Measurements from ENCODE around the gene KLHL2. TPM values are rescaled to one million over a fixed set of nuclear protein-coding genes. Genes with fewer than 3 reads are reported as not detected.
A peak's percentile ranks its signal among the peaks of the same experiment; 100 is the strongest.
"Not testable (repeated sequence)": the region's sequence is repeated elsewhere in the genome, so short reads cannot be mapped to it uniquely, and the experiment has no call there.

Gene KLHL2
- polyA plus RNA-seq, 3 donors: 6.9 to 22.6 (median 11.1) TPM

DNA sequence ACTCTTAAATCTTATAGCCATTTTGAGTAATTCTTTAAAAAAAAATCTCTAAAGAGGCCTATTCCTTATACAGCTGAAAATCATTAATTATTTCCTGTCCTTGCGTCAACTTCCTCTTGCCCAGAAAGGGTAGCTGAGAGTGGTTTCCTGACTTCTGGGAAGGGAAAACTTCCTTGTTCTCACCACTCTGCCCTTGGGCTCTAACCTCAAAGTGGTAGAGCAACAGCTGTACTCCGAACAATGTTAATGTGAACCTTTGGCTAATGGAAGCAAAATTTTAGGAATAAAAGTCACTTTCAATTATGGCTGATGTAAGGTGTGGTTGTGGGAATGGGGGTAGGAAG, 15.3 kb downstream of the KLHL2 start:
- no CpG with 5 or more reads among the region's 2 CpGs for WGBS (ENCODE audit: insufficient coverage)

DNA sequence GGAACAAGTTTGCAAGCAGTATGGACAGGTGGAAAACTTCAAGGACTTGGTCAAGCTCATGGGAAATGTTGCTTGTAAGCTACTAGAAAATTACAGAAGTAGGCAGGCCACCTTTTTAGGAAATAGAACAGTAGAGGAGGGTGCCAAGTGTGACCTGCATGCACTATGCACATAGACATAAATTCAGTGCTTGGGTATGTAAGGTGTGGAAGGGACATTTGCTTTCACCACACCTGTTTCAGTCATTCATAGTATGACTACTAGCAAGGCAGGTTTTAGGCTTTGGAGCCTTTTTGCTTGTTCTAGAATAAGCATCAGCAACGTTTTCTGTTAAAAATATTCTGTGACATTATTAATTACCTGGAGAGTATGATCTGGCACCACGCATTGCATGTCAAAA, 20.0 kb downstream of the KLHL2 start:
- H3K4me3 Mint-ChIP-seq; H3K4me3 ChIP-seq (replicated peaks in 1 of 3; ENCODE audit: low read depth in 2 of 3, low read length in 3 of 3); H3K27me3 Mint-ChIP-seq (ENCODE audit: low read depth in 3 of 3); H3K79me2 ChIP-seq (ENCODE audit: insufficient read depth, low read length); H3K9ac ChIP-seq (ENCODE audit: insufficient read depth, low read length, poor library complexity, severe bottlenecking); H3K4me2 ChIP-seq (replicated peaks; ENCODE audit: extremely low read depth, low read length, poor library complexity, severe bottlenecking); H2AFZ ChIP-seq (ENCODE audit: insufficient read depth, low read depth, low read length, poor library complexity, severe bottlenecking); DNase-seq; H4K20me1 ChIP-seq (ENCODE audit: insufficient read depth, low read length); H3K27ac ChIP-seq (ENCODE audit: low read depth in 1 of 2, low read length in 2 of 2); H3K9me3 Mint-ChIP-seq; H3K27me3 ChIP-seq (ENCODE audit: control insufficient read depth in 2 of 2, insufficient read depth in 2 of 2, low read length in 2 of 2); intact Hi-C loops (cut with micrococcal nuclease); H3K9me3 ChIP-seq (replicated peaks in 1 of 2; ENCODE audit: control insufficient read depth in 1 of 2, insufficient read depth in 1 of 2, low read length in 2 of 2); H3K27ac Mint-ChIP-seq: not testable (repeated sequence)
- Histone ChIP-seq H3K4me1 (ENCODE audit: control insufficient read depth in 1 of 2, insufficient read depth in 2 of 2, low read length in 2 of 2) (peaks cover 9 to 11% of the 10 kb centered on the region in 2 donors), H3K36me3 (replicated peaks in 1 of 2; ENCODE audit: control insufficient read depth in 1 of 2, insufficient read depth in 2 of 2, low read length in 2 of 2) (peaks cover 22 to 62% of the 10 kb centered on the region in 2 donors)
- 88% methylated on average over 1 of the region's 2 CpGs for WGBS (ENCODE audit: insufficient coverage)
- H3K4me1 Mint-ChIP-seq: peaks cover 12% of the 10 kb centered on the region
- peaks cover 49 to 64% of the 10 kb centered on the region in 2 donors for H3K36me3 Mint-ChIP-seq

More for the DNA sequence above, 15.3 kb downstream of the KLHL2 start:
- Histone ChIP-seq H2AFZ (ENCODE audit: insufficient read depth, low read depth, low read length, poor library complexity, severe bottlenecking) (no peak overlapping the region), H3K9me3 (replicated peaks in 1 of 2; ENCODE audit: control insufficient read depth in 1 of 2, insufficient read depth in 1 of 2, low read length in 2 of 2) (no peaks in the 10 kb centered on the region), H3K27me3 (ENCODE audit: control insufficient read depth in 2 of 2, insufficient read depth in 2 of 2, low read length in 2 of 2) (no peaks in the 10 kb centered on the region), H3K9ac (ENCODE audit: insufficient read depth, low read length, poor library complexity, severe bottlenecking) (no peak overlapping the region), H3K4me1 (ENCODE audit: control insufficient read depth in 1 of 2, insufficient read depth in 2 of 2, low read length in 2 of 2) (peaks cover 17 to 24% of the 10 kb centered on the region in 2 donors), H4K20me1 (ENCODE audit: insufficient read depth, low read length) (peaks cover 10% of the 10 kb centered on the region), H3K4me2 (replicated peaks; ENCODE audit: extremely low read depth, low read length, poor library complexity, severe bottlenecking) (peak overlapping the region; percentile 57), H3K36me3 (replicated peaks in 1 of 2; ENCODE audit: control insufficient read depth in 1 of 2, insufficient read depth in 2 of 2, low read length in 2 of 2) (peaks cover 6 to 39% of the 10 kb centered on the region in 2 donors), H3K79me2 (ENCODE audit: insufficient read depth, low read length) (peaks cover 16% of the 10 kb centered on the region), H3K27ac (ENCODE audit: low read depth in 1 of 2, low read length in 2 of 2) (peak overlapping the region in 1 of 2 donors; percentile 33), H3K4me3 (replicated peaks in 1 of 3; ENCODE audit: low read depth in 2 of 3, low read length in 3 of 3) (peak overlapping the region in 1 of 3 experiments; percentile 39)
- peaks cover 0 to 3% (median 0%) of the 10 kb centered on the region in 3 donors for H3K27me3 Mint-ChIP-seq (ENCODE audit: low read depth in 3 of 3)
- H3K4me3 Mint-ChIP-seq: peak overlapping the region; percentile 9 to 86
- H3K27ac Mint-ChIP-seq: peak overlapping the region; percentile 43 to 88 (median 75)
- peaks cover 44 to 48% of the 10 kb centered on the region in 2 donors for H3K36me3 Mint-ChIP-seq
- DNase-seq: peak; percentile 43 to 82 (median 76)
- intact Hi-C loops (cut with micrococcal nuclease): no loop called here
- TF ChIP-seq, protein P1, sequence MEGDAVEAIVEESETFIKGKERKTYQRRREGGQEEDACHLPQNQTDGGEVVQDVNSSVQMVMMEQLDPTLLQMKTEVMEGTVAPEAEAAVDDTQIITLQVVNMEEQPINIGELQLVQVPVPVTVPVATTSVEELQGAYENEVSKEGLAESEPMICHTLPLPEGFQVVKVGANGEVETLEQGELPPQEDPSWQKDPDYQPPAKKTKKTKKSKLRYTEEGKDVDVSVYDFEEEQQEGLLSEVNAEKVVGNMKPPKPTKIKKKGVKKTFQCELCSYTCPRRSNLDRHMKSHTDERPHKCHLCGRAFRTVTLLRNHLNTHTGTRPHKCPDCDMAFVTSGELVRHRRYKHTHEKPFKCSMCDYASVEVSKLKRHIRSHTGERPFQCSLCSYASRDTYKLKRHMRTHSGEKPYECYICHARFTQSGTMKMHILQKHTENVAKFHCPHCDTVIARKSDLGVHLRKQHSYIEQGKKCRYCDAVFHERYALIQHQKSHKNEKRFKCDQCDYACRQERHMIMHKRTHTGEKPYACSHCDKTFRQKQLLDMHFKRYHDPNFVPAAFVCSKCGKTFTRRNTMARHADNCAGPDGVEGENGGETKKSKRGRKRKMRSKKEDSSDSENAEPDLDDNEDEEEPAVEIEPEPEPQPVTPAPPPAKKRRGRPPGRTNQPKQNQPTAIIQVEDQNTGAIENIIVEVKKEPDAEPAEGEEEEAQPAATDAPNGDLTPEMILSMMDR (IDR thresholded peaks at IDR 0.05): no peak
- H3K4me1 Mint-ChIP-seq: peaks cover 34% of the 10 kb centered on the region
- peaks cover 0 to 4% (median 0%) of the 10 kb centered on the region in 7 donors for H3K9me3 Mint-ChIP-seq

DNA sequence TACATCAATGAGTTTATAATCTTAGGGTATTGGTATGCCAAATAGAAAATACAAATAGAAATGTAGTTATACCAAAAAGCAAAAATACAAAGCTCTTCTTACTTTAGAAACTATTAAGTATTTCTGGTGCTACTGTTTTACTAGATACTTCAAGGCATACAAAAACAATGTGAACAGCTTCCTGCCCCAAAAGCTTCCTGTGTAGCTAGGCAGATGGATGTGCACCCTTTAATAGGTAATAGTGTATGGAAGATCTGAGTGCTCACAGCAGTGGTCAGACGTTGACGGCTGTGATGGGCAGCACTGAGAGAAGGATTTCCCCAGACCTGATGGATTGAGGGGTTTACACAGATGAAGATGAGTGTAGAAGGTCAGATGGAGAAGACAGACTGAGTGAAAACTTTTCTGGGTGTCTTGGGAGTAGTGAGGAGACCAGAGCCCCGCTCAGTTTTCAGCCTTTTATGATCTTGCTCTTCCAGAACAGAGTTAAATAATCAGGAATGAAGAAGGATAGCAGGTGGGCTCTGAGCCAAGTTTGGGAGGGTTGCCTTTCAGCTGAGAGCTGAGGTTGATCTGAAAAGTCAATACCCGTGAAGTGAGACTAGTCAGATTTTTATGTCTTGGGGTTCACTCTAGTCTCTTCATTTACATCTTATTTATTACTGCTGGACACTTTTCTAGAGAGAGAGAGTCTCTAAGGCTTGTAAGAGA, 22.3 kb downstream of the KLHL2 start:
- H3K9ac ChIP-seq (ENCODE audit: insufficient read depth, low read length, poor library complexity, severe bottlenecking); H3K9me3 ChIP-seq (replicated peaks in 1 of 2; ENCODE audit: control insufficient read depth in 1 of 2, insufficient read depth in 1 of 2, low read length in 2 of 2); H3K4me3 ChIP-seq (replicated peaks in 1 of 3; ENCODE audit: low read depth in 2 of 3, low read length in 3 of 3); H3K27me3 ChIP-seq (ENCODE audit: control insufficient read depth in 2 of 2, insufficient read depth in 2 of 2, low read length in 2 of 2); H2AFZ ChIP-seq (ENCODE audit: insufficient read depth, low read depth, low read length, poor library complexity, severe bottlenecking); H3K4me1 Mint-ChIP-seq; H4K20me1 ChIP-seq (ENCODE audit: insufficient read depth, low read length); H3K27ac ChIP-seq (ENCODE audit: low read depth in 1 of 2, low read length in 2 of 2); H3K4me3 Mint-ChIP-seq; H3K27me3 Mint-ChIP-seq (ENCODE audit: low read depth in 3 of 3); H3K9me3 Mint-ChIP-seq; H3K79me2 ChIP-seq (ENCODE audit: insufficient read depth, low read length); intact Hi-C loops (cut with micrococcal nuclease); H3K4me1 ChIP-seq (ENCODE audit: control insufficient read depth in 1 of 2, insufficient read depth in 2 of 2, low read length in 2 of 2); H3K4me2 ChIP-seq (replicated peaks; ENCODE audit: extremely low read depth, low read length, poor library complexity, severe bottlenecking); DNase-seq: not testable (repeated sequence)
- peaks cover 22 to 58% of the 10 kb centered on the region in 2 donors for H3K36me3 ChIP-seq (replicated peaks in 1 of 2; ENCODE audit: control insufficient read depth in 1 of 2, insufficient read depth in 2 of 2, low read length in 2 of 2)
- 100% methylated on average over 3 of the region's 4 CpGs for WGBS (ENCODE audit: insufficient coverage)
- peak overlapping the region in 1 of 7 donors; percentile 24 for H3K27ac Mint-ChIP-seq
- H3K36me3 Mint-ChIP-seq: peaks cover 46 to 65% of the 10 kb centered on the region in 2 donors
